ENCODE data around the gene RXRB. TPM values are rescaled to one million over a fixed set of nuclear protein-coding genes. Genes with fewer than 3 reads are reported as not detected.

The RXRB gene
- total RNA-seq, 1 experiment from 2014 or later, result 27.3 TPM

- DNase-seq (ENCODE audit: low read depth), result no peak
Observed at GRCh38 chr6:33211666-33212422, 11.4 kb upstream of the RXRB start.

GRCh38 chr6:33211136-33211535 lies 10.7 kb upstream of the RXRB start:
- DNase-seq (ENCODE audit: low read depth), result no peak

GRCh38 chr6:33209856-33210255 lies 9.4 kb upstream of the RXRB start:
- DNase-seq (ENCODE audit: low read depth), result no peak

- DNase-seq (ENCODE audit: low read depth), result peak; percentile 87
Observed at GRCh38 chr6:33208091-33208967, 7.9 kb upstream of the RXRB start, which contains the start of gene RING1. Gene RING1, plus strand, starts transcription at chr6:33208500. Its CDS starts 323 bp downstream, at chr6:33208823.

GRCh38 chr6:33207552-33208090 lies 7.2 kb upstream of the RXRB start:
- peak; percentile 69 for DNase-seq (ENCODE audit: low read depth)

GRCh38 chr6:33206864-33207551 lies 6.5 kb upstream of the RXRB start:
- peak; percentile 92 for DNase-seq (ENCODE audit: low read depth)

- peak; percentile 48 for DNase-seq (ENCODE audit: low read depth)
Observed at GRCh38 chr6:33206027-33206863, 5.8 kb upstream of the RXRB start.

- DNase-seq (ENCODE audit: low read depth), result peak; percentile 94
Observed at GRCh38 chr6:33205191-33206026, 4.9 kb upstream of the RXRB start.

GRCh38 chr6:33204415-33205190 lies 4.1 kb upstream of the RXRB start, which contains the start of gene HSD17B8:
Gene HSD17B8, plus strand, starts transcription at chr6:33204655. Its CDS starts 14 bp downstream, at chr6:33204669.
- peak; percentile 96 for DNase-seq (ENCODE audit: low read depth)

- no peak for DNase-seq (ENCODE audit: low read depth)
Observed at GRCh38 chr6:33204165-33204414, 3.6 kb upstream of the RXRB start.

GRCh38 chr6:33203443-33204164 lies 3.1 kb upstream of the RXRB start:
- DNase-seq (ENCODE audit: low read depth), result no peak

GRCh38 chr6:33202799-33203198 lies 2.3 kb upstream of the RXRB start:
- no peak for DNase-seq (ENCODE audit: low read depth)

GRCh38 chr6:33201935-33202334 lies 1.5 kb upstream of the RXRB start:
- DNase-seq (ENCODE audit: low read depth), result no peak

GRCh38 chr6:33201147-33201545 lies 681 bp upstream of the RXRB start:
- DNase-seq (ENCODE audit: low read depth), result no peak

- DNase-seq (ENCODE audit: low read depth), result peak; percentile 81
Observed at GRCh38 chr6:33199687-33200218, 712 bp downstream of the RXRB start.

GRCh38 chr6:33198853-33199436 lies 1.5 kb downstream of the RXRB start:
- no peak for DNase-seq (ENCODE audit: low read depth)

GRCh38 chr6:33198159-33198852 lies 2.2 kb downstream of the RXRB start:
- no peak for DNase-seq (ENCODE audit: low read depth)
